ENCODE results near the gene ELOVL1.
A peak's percentile ranks its signal among the peaks of the same experiment; 100 is the strongest.

Gene ELOVL1

DNA sequence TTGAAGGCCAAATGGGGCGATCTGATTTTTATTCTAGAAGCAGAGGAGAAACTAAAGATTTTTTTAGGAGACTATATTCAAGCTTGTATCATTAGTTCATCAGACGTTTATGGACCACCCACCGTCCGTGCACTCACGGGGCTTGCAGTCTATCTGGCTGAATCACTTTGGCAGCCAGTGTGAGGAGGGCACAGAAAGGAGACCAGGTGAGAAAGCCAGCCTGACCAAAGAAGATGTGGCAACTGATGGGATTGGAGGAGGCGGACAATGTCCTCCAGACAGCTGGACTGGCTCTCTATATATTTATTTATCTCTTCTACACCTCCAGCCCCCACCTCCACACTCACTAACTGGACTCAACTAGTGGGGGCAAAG is 822 bp upstream of the ELOVL1 start:
- H3K27ac ChIP-seq: peak overlapping the region; percentile 97

GRCh38 chr1:43367026-43367903 is 546 bp downstream of the ELOVL1 start:
- TF ChIP-seq CTCF (conservative IDR thresholded peaks at IDR 0.05) (no peak), ZFX (IDR thresholded peaks at IDR 0.05) (peak; percentile 54; the same call in 1 of the 2 replicates)

More for the DNA sequence above, 822 bp upstream of the ELOVL1 start:
- no peak for TF ChIP-seq ZFX (IDR thresholded peaks at IDR 0.05)
- TF ChIP-seq CTCF (conservative IDR thresholded peaks at IDR 0.05): no peak

GRCh38 chr1:43366601-43367025 is 1.2 kb downstream of the ELOVL1 start:
- TF ChIP-seq CTCF (conservative IDR thresholded peaks at IDR 0.05) (no peak), ZFX (IDR thresholded peaks at IDR 0.05) (no peak)
- H3K27ac ChIP-seq: peak overlapping the region; percentile 97

More at GRCh38 chr1:43367026-43367903, 546 bp downstream of the ELOVL1 start:
- H3K27ac ChIP-seq: peak overlapping the region; percentile 97

GRCh38 chr1:43366179-43366578 is 1.6 kb downstream of the ELOVL1 start:
- peak overlapping the region; percentile 97 for H3K27ac ChIP-seq
- TF ChIP-seq ZFX (IDR thresholded peaks at IDR 0.05) (no peak), CTCF (conservative IDR thresholded peaks at IDR 0.05) (no peak)

DNA sequence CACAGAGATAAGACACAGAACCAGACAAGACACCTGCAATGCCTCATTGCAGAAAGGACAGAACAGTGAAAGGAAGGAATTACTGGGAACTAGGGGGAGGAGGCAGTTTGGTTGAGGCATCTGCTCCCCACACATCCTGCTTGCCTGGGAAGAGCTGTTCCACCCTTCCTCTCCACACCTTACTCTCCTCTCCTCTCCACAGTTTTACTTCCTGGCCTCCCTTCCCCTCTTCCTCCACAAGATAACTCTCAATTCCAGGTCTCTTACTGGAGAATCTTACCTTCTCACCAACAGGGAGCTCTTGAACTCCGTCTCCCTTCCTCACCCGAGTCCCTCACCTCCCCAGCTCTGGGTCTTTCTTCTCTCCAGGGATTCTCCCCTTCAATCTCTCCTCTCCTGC is 2.1 kb downstream of the ELOVL1 start:
- H3K27ac ChIP-seq: peak overlapping the region; percentile 97
- no peak for TF ChIP-seq ZFX (IDR thresholded peaks at IDR 0.05)
- TF ChIP-seq CTCF (conservative IDR thresholded peaks at IDR 0.05): no peak

- TF ChIP-seq ZFX (IDR thresholded peaks at IDR 0.05) (no peak), CTCF (conservative IDR thresholded peaks at IDR 0.05) (no peak)
- H3K27ac ChIP-seq: no peak overlapping the region
Observed at GRCh38 chr1:43363935-43364525, 3.8 kb downstream of the ELOVL1 start.

- TF ChIP-seq CTCF (conservative IDR thresholded peaks at IDR 0.05) (no peak), ZFX (IDR thresholded peaks at IDR 0.05) (no peak)
- no peak overlapping the region for H3K27ac ChIP-seq
Observed at GRCh38 chr1:43363283-43363934, 4.4 kb downstream of the ELOVL1 start.

All from C4-2B (cell line).